HCT116 (cell line): Measurements from ENCODE around the gene DAPK1.

Source experiments
- CTCF ChIP-seq, 3 experiments: fragments of 200-600 bp in 1 of 3; sonication (generic) in 1 of 3; IDR thresholded peaks in 2 of 3; conservative IDR thresholded peaks in 1 of 3; 2 replicates each; pipeline ENCODE4 v1.5.1; 2012 to 2017; ENCODE audit warnings: low read depth in 2 of 3, low read length in 2 of 3, antibody characterized with exemption in 1 of 3, borderline replicate concordance in 1 of 3, control low read depth in 1 of 3, mild to moderate bottlenecking in 1 of 3, mixed read lengths in 1 of 3, mixed run types in 1 of 3, moderate library complexity in 1 of 3; ENCODE audit not compliant: insufficient read depth in 1 of 3
- MAX ChIP-seq: IDR thresholded peaks from 2 replicates; pipeline ENCODE4 v1.6.1; 2012
- POLR2A ChIP-seq: IDR thresholded peaks from 2 replicates; pipeline ENCODE4 v1.7.0; 2011; ENCODE audit warnings: borderline replicate concordance; ENCODE audit not compliant: insufficient read depth, insufficient read length; ENCODE audit errors: extremely low read depth
- RAD21 ChIP-seq: IDR thresholded peaks from 2 replicates; pipeline ENCODE4 v1.6.1; 2012; ENCODE audit warnings: low read depth, mild to moderate bottlenecking
- SIN3A ChIP-seq: IDR thresholded peaks from 2 replicates; pipeline ENCODE4 v1.6.1; 2012; ENCODE audit warnings: low read depth
- ZNF274 ChIP-seq: fragments of 200-500 bp; sonication (Bioruptor generic); IDR thresholded peaks from 2 replicates; pipeline ENCODE4 v1.6.1; 2014; ENCODE audit warnings: mild to moderate bottlenecking, low read depth, low read length, inconsistent platforms

GRCh38 chr9:87464110-87464991 lies 33.3 kb upstream of the DAPK1 start:
- TF ChIP-seq CTCF (IDR thresholded peaks at IDR 0.05 in 2 of 3, conservative IDR thresholded peaks at IDR 0.05 in 1 of 3; ENCODE audit: borderline replicate concordance in 1 of 3, insufficient read depth in 1 of 3, low read depth in 2 of 3, low read length in 2 of 3): no peak
- no peak for TF ChIP-seq POLR2A
- TF ChIP-seq RAD21: no peak
- TF ChIP-seq SIN3A: no peak
- TF ChIP-seq MAX: no peak
- TF ChIP-seq ZNF274: no peak
